Kidney (tissue), 14 donors: ENCODE measurements around the gene TRIM67. TPM values are rescaled to one million over a fixed set of nuclear protein-coding genes. Genes with fewer than 3 reads are reported as not detected.

Source experiments
- DNase-seq, 5 donors: peaks; one replicate each; pipeline ENCODE4 v3.0.0-alpha.2; 2013 to 2020
- FAIRE-seq: peaks from 2 replicates; lab custom pipeline; 2012; peaks lifted over from hg19 to GRCh38; lab: Jason Lieb, UNC
- H3K27ac ChIP-seq, 2 donors: one replicate each; pipeline ENCODE4 v1.7.0; 2013; ENCODE audit warnings: low read depth in 2 of 2, low read length in 2 of 2, inconsistent platforms in 1 of 2
- H3K27me3 ChIP-seq: one replicate; pipeline ENCODE4 v1.7.1; 2013; ENCODE audit warnings: low read length, inconsistent platforms; ENCODE audit not compliant: control insufficient read depth, insufficient read depth
- H3K36me3 ChIP-seq, 3 donors: one replicate each; pipeline versions ENCODE4 v1.7.0 to v1.7.1; 2013; ENCODE audit warnings: low read length in 3 of 3, control low read depth in 1 of 3, inconsistent platforms in 1 of 3; ENCODE audit not compliant: insufficient read depth in 3 of 3, control insufficient read depth in 2 of 3
- H3K4me1 ChIP-seq, 3 donors: one replicate each; pipeline versions ENCODE4 v1.7.0 to v1.7.1; 2013; ENCODE audit warnings: low read length in 3 of 3, inconsistent platforms in 1 of 3, low read depth in 1 of 3; ENCODE audit not compliant: control insufficient read depth in 2 of 3, insufficient read depth in 2 of 3
- H3K4me3 ChIP-seq, 3 donors: one replicate each; pipeline versions ENCODE4 v1.7.0 to v1.8.1; 2013; ENCODE audit warnings: low read length in 3 of 3, control low read depth in 1 of 3, inconsistent platforms in 1 of 3
- H3K9ac ChIP-seq, 3 donors: one replicate each; pipeline versions ENCODE4 v1.7.0 to v1.7.1; 2013; ENCODE audit warnings: low read length in 3 of 3, control low read depth in 1 of 3, inconsistent platforms in 1 of 3
- H3K9me3 ChIP-seq, 3 donors: one replicate each; pipeline versions ENCODE4 v1.7.0 to v1.7.1; 2013; ENCODE audit warnings: low read length in 3 of 3, control low read depth in 1 of 3, inconsistent platforms in 1 of 3; ENCODE audit not compliant: control insufficient read depth in 2 of 3, insufficient read depth in 1 of 3
- CTCF ChIP-seq: IDR thresholded peaks from 3 replicates; pipeline ENCODE4 v1.5.1; 2012; ENCODE audit warnings: mild to moderate bottlenecking, moderate library complexity, borderline replicate concordance; ENCODE audit not compliant: insufficient read depth; ENCODE audit errors: extremely low read depth
- intact Hi-C: fragments of 100-400 bp; cut with DNase I; formaldehyde crosslinking; loops from one replicate; pipeline ENCODE4 v1.11.1; 2022
- polyA plus RNA-seq: library from polyadenylated mRNA; stranded (reverse); fragments of 350-450 nt; fragmentation: Illumina TruSeq; extraction: RNeasy Lipid Tissue Mini Kit (QIAGEN cat#74804); gene quantifications from one replicate; pipeline ENCODE4 v1.2.3, GENCODE V29; 2014; ENCODE audit warnings: low read depth, low replicate concordance; ENCODE audit not compliant: insufficient read depth
- total RNA-seq: library from RNA; stranded (reverse); fragmentation: NEBNext Ultra II Directional; extraction: Animal tissue kit (Norgen Biotek cat#: 25700); gene quantifications from one replicate; pipeline ENCODE4 v1.2.1, GENCODE V29; 2021
- donor health status: control.
- donor health status: control.
- donor health status: control.
- donor health status: control.
- donor health status: control.
- donor health status: DM: yes; HTN: yes; CAD: no.
- donor health status: Normal renal cell carcinoma (clear cell type).

Gene TRIM67
- total and polyA plus RNA-seq, 2 donors from 2014 or later: 0.04 TPM; not detected in 1

- H3K27me3 ChIP-seq: no peaks in the 10 kb centered on the region
- peaks cover 0 to 11% (median 10%) of the 10 kb centered on the region in 3 donors for H3K36me3 ChIP-seq
- DNase-seq (no peak), FAIRE-seq (no peak)
- no peaks in the 10 kb centered on the region for H3K9me3 ChIP-seq
- no peak overlapping the region for H3K27ac ChIP-seq
- TF ChIP-seq CTCF: no peak
- intact Hi-C loops: no loop called here
- no peaks in the 10 kb centered on the region for H3K4me1 ChIP-seq
- H3K4me3 ChIP-seq: no peak overlapping the region
- H3K9ac ChIP-seq: no peak overlapping the region
Observed at GRCh38 chr1:231252336-231252735, 90.5 kb downstream of the TRIM67 start.

GRCh38 chr1:231260351-231260750, 98.5 kb downstream of the TRIM67 start:
- Histone ChIP-seq H3K4me1 (no peaks in the 10 kb centered on the region), H3K9ac (no peak overlapping the region), H3K27me3 (no peaks in the 10 kb centered on the region), H3K36me3 (peaks cover 9 to 44% (median 24%) of the 10 kb centered on the region in 3 donors), H3K4me3 (no peak overlapping the region), H3K9me3 (no peaks in the 10 kb centered on the region), H3K27ac (no peak overlapping the region)
- intact Hi-C loops: no loop called here
- no peak for TF ChIP-seq CTCF
- DNase-seq: no peak
- no peak for FAIRE-seq

GRCh38 chr1:231264642-231265041, 102.8 kb downstream of the TRIM67 start:
- TF ChIP-seq CTCF: no peak
- no peak overlapping the region for H3K9ac ChIP-seq
- H3K36me3 ChIP-seq: peaks cover 14 to 52% (median 34%) of the 10 kb centered on the region in 3 donors
- H3K4me3 ChIP-seq: no peak overlapping the region
- intact Hi-C loops: no loop called here
- H3K4me1 ChIP-seq: no peaks in the 10 kb centered on the region
- no peak overlapping the region for H3K27ac ChIP-seq
- FAIRE-seq (no peak), DNase-seq (no peak)
- no peaks in the 10 kb centered on the region for H3K9me3 ChIP-seq
- no peaks in the 10 kb centered on the region for H3K27me3 ChIP-seq

- Histone ChIP-seq H3K27ac (no peak overlapping the region), H3K36me3 (peaks cover 14 to 45% (median 33%) of the 10 kb centered on the region in 3 donors), H3K27me3 (no peaks in the 10 kb centered on the region), H3K9me3 (no peaks in the 10 kb centered on the region), H3K4me3 (no peak overlapping the region), H3K4me1 (no peaks in the 10 kb centered on the region), H3K9ac (no peak overlapping the region)
- intact Hi-C loops: no loop called here
- TF ChIP-seq CTCF: no peak
- FAIRE-seq (no peak), DNase-seq (no peak)
Observed at GRCh38 chr1:231265379-231265778, 103.5 kb downstream of the TRIM67 start.
